ENCODE data around the gene PTPN1. TPM values are rescaled to one million over a fixed set of nuclear protein-coding genes. Genes with fewer than 3 reads are reported as not detected.

The PTPN1 gene
- polyA plus RNA-seq, 1 of the 3 experiments (the other 2 are of a cell fraction): 23.6 TPM

DNA sequence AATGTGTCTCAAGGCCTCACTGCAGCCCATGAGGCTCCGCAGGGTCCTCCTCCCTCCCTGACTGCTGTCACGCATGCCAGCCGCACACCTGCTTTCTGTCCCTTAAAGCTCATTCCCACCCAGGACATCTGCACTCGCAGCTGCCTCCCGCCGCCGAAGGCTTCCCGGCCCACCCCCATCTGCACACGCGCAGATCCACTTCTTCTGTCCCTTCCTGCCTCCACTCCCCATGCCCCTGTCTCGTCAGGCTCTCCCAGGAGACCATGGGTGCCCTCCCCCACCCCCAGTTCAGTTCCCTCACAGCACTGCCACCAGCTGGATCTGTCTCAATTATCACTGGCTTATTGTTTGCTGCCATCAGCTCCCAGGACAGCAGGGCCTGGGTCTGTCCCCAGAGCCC lies 118.1 kb downstream of the PTPN1 start:
- Histone ChIP-seq H3K27ac (ENCODE audit: low read depth in 2 of 2, low read length in 1 of 2) (peak overlapping the region in 1 of 2 experiments; percentile 23; a peak in 1 of 4 replicates), H3F3A (replicated peaks; ENCODE audit: insufficient read depth) (no peaks in the 10 kb centered on the region), H3K4me1 (ENCODE audit: control insufficient read depth in 1 of 2, insufficient read depth in 2 of 2, low read depth in 1 of 2, low read length in 1 of 2) (peaks cover 0 to 26% of the 10 kb centered on the region in 2 experiments; a peak in 1 of 4 replicates), H3K4me2 (no peak overlapping the region), H3K36me3 (replicated peaks in 1 of 2; ENCODE audit: control insufficient read depth in 1 of 2, insufficient read depth in 2 of 2, low read length in 1 of 2) (no peaks in the 10 kb centered on the region), H3K4me3 (ENCODE audit: low read depth in 2 of 2, low read length in 1 of 2) (no peak overlapping the region), H3K9me2 (no peaks in the 10 kb centered on the region), H2AFZ (ENCODE audit: low read depth) (no peak overlapping the region), H4K20me1 (ENCODE audit: insufficient read depth) (no peaks in the 10 kb centered on the region), H3K9me3 (no peaks in the 10 kb centered on the region), H3K79me2 (ENCODE audit: insufficient read depth) (no peaks in the 10 kb centered on the region), H3K27me3 (ENCODE audit: insufficient read depth) (no peaks in the 10 kb centered on the region), H3K9ac (no peak overlapping the region)
- POLR2A ChIA-PET: no interaction called here
- CTCF ChIA-PET: interaction anchor here (0.6 to 2.0 kb wide), 8 partner anchors 9 to 690 kb away, joined by 3 to 7 read pairs (median 4); no protein-coding TSS in a partner anchor
- 82% methylated on average over 11 of the region's 11 CpGs for WGBS (ENCODE audit: low lambda C conversion rate)
- TF ChIP-seq, protein P1, sequence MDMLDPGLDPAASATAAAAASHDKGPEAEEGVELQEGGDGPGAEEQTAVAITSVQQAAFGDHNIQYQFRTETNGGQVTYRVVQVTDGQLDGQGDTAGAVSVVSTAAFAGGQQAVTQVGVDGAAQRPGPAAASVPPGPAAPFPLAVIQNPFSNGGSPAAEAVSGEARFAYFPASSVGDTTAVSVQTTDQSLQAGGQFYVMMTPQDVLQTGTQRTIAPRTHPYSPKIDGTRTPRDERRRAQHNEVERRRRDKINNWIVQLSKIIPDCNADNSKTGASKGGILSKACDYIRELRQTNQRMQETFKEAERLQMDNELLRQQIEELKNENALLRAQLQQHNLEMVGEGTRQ (IDR thresholded peaks at IDR 0.05; ENCODE audit: borderline replicate concordance, low read depth, low read length): no peak
- TF ChIP-seq TAF1 (IDR thresholded peaks at IDR 0.05; ENCODE audit: borderline replicate concordance, low read depth, low read length) (no peak), GATA2 (CRISPR knock-in tag; IDR thresholded peaks at IDR 0.05) (no peak), MEF2A (IDR thresholded peaks at IDR 0.05; ENCODE audit: borderline replicate concordance, low read depth) (no peak), TCF12 (IDR thresholded peaks at IDR 0.05) (no peak), CHD2 (IDR thresholded peaks at IDR 0.05; ENCODE audit: low read length, partially characterized antibody) (peak; percentile 22), JUND (IDR thresholded peaks at IDR 0.05) (no peak), FOXJ3 (CRISPR knock-in tag; IDR thresholded peaks at IDR 0.05) (no peak), EZH2phosphoT487 (IDR thresholded peaks at IDR 0.05; ENCODE audit: borderline replicate concordance, low read depth) (no peak), MXI1 (IDR thresholded peaks at IDR 0.05; ENCODE audit: low read depth, low read length) (peak; percentile 15; the same call in 1 of the 2 replicates), FOSL2 (IDR thresholded peaks at IDR 0.05; ENCODE audit: borderline replicate concordance, low read depth) (no peak)
- TF ChIP-seq, protein P2, sequence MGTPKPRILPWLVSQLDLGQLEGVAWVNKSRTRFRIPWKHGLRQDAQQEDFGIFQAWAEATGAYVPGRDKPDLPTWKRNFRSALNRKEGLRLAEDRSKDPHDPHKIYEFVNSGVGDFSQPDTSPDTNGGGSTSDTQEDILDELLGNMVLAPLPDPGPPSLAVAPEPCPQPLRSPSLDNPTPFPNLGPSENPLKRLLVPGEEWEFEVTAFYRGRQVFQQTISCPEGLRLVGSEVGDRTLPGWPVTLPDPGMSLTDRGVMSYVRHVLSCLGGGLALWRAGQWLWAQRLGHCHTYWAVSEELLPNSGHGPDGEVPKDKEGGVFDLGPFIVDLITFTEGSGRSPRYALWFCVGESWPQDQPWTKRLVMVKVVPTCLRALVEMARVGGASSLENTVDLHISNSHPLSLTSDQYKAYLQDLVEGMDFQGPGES (IDR thresholded peaks at IDR 0.05; ENCODE audit: low read depth, low read length): no peak
- TF ChIP-seq, protein P3, sequence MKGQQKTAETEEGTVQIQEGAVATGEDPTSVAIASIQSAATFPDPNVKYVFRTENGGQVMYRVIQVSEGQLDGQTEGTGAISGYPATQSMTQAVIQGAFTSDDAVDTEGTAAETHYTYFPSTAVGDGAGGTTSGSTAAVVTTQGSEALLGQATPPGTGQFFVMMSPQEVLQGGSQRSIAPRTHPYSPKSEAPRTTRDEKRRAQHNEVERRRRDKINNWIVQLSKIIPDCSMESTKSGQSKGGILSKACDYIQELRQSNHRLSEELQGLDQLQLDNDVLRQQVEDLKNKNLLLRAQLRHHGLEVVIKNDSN (IDR thresholded peaks at IDR 0.05; ENCODE audit: borderline replicate concordance, low read depth): no peak
- TF ChIP-seq, protein P4, sequence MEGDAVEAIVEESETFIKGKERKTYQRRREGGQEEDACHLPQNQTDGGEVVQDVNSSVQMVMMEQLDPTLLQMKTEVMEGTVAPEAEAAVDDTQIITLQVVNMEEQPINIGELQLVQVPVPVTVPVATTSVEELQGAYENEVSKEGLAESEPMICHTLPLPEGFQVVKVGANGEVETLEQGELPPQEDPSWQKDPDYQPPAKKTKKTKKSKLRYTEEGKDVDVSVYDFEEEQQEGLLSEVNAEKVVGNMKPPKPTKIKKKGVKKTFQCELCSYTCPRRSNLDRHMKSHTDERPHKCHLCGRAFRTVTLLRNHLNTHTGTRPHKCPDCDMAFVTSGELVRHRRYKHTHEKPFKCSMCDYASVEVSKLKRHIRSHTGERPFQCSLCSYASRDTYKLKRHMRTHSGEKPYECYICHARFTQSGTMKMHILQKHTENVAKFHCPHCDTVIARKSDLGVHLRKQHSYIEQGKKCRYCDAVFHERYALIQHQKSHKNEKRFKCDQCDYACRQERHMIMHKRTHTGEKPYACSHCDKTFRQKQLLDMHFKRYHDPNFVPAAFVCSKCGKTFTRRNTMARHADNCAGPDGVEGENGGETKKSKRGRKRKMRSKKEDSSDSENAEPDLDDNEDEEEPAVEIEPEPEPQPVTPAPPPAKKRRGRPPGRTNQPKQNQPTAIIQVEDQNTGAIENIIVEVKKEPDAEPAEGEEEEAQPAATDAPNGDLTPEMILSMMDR (IDR thresholded peaks at IDR 0.05): no peak
- DNase-seq: peak; percentile 73
